Body of pancreas (tissue), 4 donors: ENCODE data around the gene ING1.

Source experiments
- POLR2A ChIP-seq, 3 donors: fragments of 450-650 bp; IDR thresholded peaks; one replicate each; pipeline ENCODE4 v1.6.1; 2016; ENCODE audit warnings: antibody characterized with exemption in 3 of 3, mild to moderate bottlenecking in 2 of 3
- TF ChIP-seq, protein P1 (sequence below), 7 experiments: fragments of 450-650 bp in 4 of 7; fragments of 200-600 bp in 3 of 7; sonication (generic) in 3 of 7; IDR thresholded peaks; one replicate each; pipeline ENCODE4 v1.5.1; 2016 to 2019; ENCODE audit warnings: antibody characterized with exemption in 7 of 7

DNA sequence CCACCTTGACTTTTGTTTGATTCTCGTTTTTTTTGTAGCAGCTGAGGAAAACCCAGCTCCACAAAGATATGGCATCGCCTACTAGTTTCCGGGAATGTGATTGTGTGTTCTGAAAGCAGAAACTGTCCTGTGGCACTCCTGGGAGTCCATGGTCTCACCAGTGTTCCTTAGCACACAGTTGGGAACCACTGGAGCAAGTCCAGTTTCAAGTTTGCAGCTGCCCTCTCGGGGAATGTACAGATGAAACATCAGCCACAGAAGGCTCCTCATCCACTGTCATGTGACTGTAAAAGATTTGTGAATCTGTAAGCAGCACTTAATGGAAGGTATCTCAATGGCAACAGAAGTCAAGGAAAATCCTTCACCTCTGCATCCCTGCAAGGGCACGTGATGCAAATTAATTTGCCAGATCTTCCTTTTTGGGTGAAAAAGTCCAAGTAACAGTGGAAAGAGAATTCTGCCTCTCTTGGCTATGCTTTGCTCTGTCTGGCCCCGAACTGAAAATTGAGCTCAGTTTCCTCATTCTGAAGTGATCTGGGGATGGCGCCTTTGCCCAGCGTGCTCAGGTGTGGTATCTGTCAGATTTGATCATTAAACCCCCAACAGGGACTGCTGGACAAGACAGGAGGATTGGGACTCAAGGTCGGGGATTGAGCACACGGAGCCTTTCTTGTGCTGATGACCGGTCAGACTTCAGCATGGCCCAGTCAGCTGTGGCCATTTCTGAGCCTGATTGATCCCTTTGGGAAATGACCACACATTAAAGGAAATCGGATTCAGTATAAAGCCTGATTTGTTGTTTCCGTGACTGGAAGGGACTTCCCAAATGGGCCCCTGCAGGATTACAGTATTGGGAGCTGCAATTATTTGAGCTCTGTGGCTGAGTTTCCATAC lies 58.8 kb downstream of the ING1 start:
- TF ChIP-seq, protein P1, sequence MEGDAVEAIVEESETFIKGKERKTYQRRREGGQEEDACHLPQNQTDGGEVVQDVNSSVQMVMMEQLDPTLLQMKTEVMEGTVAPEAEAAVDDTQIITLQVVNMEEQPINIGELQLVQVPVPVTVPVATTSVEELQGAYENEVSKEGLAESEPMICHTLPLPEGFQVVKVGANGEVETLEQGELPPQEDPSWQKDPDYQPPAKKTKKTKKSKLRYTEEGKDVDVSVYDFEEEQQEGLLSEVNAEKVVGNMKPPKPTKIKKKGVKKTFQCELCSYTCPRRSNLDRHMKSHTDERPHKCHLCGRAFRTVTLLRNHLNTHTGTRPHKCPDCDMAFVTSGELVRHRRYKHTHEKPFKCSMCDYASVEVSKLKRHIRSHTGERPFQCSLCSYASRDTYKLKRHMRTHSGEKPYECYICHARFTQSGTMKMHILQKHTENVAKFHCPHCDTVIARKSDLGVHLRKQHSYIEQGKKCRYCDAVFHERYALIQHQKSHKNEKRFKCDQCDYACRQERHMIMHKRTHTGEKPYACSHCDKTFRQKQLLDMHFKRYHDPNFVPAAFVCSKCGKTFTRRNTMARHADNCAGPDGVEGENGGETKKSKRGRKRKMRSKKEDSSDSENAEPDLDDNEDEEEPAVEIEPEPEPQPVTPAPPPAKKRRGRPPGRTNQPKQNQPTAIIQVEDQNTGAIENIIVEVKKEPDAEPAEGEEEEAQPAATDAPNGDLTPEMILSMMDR (IDR thresholded peaks at IDR 0.05) = no peak
- TF ChIP-seq POLR2A (IDR thresholded peaks at IDR 0.05) = no peak
